ENCODE measurements around the gene GOLGA6L6.
"Not testable (repeated sequence)": the region's sequence is repeated elsewhere in the genome, so short reads cannot be mapped to it uniquely, and the experiment has no call there.

Gene GOLGA6L6, protein sequence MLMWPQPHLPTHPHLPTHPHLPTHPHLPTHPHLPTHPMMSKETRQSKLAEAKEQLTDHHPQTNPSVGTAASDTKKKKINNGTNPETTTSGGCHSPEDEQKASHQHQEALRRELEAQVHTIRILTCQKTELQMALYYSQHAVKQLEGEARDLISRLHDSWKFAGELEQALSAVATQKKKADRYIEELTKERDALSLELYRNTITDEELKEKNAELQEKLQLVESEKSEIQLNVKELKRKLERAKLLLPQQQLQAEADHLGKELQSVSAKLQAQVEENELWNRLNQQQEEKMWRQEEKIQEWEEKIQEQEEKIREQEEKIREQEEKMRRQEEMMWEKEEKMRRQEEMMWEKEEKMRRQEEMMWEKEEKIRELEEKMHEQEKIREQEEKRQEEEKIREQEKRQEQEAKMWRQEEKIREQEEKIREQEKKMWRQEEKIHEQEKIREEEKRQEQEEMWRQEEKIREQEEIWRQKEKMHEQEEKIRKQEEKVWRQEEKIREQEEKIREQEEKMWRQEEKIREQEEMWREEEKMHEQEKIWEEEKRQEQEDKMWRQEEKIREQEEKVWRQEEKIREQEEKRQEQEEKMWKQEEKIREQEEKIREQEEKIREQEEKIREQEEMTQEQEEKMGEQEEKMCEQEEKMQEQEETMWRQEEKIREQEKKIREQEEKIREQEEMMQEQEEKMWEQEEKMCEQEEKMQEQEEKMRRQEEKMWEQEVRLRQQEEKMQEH

DNA sequence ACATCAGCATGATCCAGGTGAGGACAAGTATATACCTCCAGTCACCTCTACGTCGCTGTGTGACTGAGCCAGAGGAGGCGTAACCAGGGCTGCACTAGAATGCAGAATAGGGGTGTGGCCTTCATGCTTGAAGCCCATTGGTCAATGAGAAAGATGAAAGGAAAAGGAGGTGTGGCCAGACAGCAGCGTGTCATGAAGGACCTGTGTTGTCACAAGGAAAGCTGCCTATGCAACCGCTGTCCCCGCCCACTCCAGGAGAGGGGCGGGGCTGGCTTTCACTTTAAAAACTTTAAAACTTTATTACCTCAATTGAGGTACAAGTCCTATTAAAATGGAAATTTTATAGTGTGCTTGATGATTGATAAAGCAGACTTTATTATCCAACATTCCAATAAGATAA lies at the start of gene GOLGA6L6:
Gene GOLGA6L6 (minus strand): TSS at position 101 of the 400 bp plus-strand sequence. CDS start 91 bp downstream, at position 10.
- DNase-seq = not testable (repeated sequence)

GRCh38 chr15:20590069-20590468 lies 48.5 kb upstream of the GOLGA6L6 start:
- not testable (repeated sequence) for DNase-seq

DNA sequence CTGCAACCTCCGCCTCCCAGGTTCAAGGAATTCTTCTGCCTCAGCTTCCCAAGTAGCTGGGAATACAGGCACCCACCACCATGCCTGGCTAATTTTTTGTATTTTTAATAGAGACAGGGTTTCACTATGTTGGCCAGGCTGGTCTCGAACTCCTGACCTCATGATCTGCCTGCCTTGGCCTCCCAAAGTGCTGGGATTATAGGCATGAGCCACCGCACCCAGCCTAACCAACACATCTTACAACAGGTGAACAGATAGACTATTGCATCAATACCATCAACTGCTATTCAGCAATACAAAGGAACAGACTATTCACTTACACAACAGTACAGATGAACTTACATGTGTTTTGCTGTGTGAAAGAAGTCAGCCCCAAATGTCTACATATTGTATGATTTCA lies 45.2 kb upstream of the GOLGA6L6 start:
- DNase-seq = not testable (repeated sequence)

GRCh38 chr15:20582726-20583115 lies 41.1 kb upstream of the GOLGA6L6 start:
- not testable (repeated sequence) for DNase-seq

GRCh38 chr15:20582109-20582725 lies 40.6 kb upstream of the GOLGA6L6 start:
- DNase-seq = not testable (repeated sequence)

DNA sequence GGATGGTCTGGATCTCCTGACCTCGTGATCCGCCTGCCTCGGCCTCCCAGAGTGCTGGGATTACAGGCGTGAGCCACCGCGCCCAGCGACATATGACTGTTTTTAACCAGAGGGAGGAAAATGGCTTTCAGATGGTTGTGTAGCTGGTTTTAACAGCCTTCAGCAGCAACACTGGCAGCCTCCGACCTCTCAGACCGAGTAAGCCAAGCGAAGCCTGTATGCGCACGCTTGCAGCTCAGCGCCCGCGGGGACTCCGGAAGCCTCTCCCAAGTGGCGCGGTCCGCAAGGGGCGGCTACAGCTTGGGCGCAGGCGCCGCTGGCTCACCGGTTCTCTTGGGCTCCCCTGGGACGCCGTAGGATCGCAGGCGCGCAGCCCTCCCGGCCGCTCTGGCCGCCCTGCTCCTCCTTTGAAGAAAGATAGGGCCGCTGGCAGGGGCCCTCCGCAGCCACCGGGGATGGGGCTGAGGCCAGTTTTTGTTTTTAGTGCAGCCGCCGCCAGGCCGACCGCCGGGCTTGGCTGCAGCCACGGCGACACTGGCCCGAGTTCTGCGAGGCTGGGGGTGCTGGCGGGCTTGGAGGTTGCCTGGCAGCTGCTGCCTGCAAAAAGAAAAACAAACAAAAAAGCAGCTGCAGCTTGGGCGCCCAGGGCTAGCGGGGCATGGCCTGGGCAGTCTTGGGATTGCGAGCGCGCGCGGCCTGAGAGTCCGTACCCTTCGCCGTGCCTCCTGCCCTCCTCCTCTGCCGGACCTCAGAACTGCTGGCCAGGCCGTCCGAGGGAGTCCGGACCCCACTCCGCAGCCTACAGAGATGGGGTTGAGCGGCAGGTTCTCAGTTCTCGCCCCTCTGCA lies 39.9 kb upstream of the GOLGA6L6 start:
- DNase-seq = not testable (repeated sequence)

- DNase-seq = not testable (repeated sequence)
Measured at GRCh38 chr15:20579662-20580061, 38.1 kb upstream of the GOLGA6L6 start.

GRCh38 chr15:20551289-20551688 lies 9.7 kb upstream of the GOLGA6L6 start:
- DNase-seq = not testable (repeated sequence)

- DNase-seq = not testable (repeated sequence)
Measured at GRCh38 chr15:20505926-20506658, 35.5 kb downstream of the GOLGA6L6 start.

GRCh38 chr15:20502839-20503238 lies 38.8 kb downstream of the GOLGA6L6 start:
- DNase-seq = not testable (repeated sequence)

DNA sequence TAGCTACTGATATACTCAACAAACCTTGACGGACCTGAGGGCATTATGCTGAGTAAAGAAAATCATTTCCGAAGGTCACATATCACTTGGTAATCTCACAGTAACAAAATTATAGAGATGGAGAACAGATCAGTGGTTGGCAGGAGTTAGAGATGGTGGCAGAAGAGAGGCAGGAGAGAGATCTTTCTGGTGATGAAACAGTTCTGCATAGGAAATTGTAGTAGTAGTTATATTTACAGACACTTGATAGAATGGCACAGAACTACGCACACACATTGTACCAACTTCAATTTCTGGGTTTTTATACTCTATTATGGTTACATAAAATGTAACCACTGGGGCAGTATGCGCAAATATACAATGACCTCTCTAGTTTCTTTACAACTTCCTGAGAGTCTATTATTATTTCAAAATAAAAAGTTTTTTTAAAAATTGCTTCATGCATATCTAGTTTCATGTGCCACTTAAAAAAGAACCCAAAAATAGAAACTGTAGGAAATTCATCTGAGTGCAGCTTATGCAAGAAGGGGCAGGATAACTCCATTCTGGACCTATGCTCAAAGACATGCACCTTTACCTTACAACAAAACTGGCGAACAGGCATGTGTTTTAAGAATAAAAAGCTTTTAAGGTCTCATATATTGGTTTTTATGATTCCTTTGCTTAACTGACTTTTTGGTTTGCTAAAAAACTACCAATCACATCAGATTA lies 39.9 kb downstream of the GOLGA6L6 start:
- not testable (repeated sequence) for DNase-seq

- not testable (repeated sequence) for DNase-seq
Measured at GRCh38 chr15:20497781-20498180, 43.8 kb downstream of the GOLGA6L6 start.

DNA sequence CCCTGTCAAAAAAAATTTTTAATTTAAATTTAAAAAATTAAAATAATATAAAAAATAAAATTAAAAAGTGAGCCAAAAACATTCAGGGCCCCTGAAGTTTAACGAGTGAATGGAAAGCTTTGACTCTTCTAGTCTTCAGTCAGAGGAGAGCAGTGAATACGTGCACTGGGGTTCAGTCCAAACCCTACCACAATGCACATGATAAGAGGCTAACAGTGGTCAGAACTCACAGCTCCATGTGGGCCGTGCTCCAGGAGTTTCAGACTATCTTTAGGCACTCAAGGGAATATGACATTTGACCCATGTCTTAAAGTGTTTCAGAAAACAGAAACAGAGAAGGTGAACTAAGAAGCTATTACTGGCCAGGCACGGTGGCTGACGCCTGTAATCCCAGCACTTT lies 48.6 kb downstream of the GOLGA6L6 start:
- not testable (repeated sequence) for DNase-seq

GRCh38 chr15:20492598-20492997 lies 49.0 kb downstream of the GOLGA6L6 start:
- DNase-seq = not testable (repeated sequence)

- DNase-seq = not testable (repeated sequence)
Measured at GRCh38 chr15:20489320-20489719, 52.3 kb downstream of the GOLGA6L6 start.

Measured in activated CD8-positive, alpha-beta memory T cell treated with anti-CD3 and anti-CD28 coated beads, Interleukin-2, amount 50 U/mL, for 4 hours (primary cell).